Activated CD8-positive, alpha-beta memory T cell treated with anti-CD3 and anti-CD28 coated beads for 24 hours (primary cell): Measurements from ENCODE around the gene IFITM10.

Source experiments
- DNase-seq: peaks from one replicate; pipeline ENCODE4 v3.0.0-alpha.2; 2020

Gene IFITM10

DNA sequence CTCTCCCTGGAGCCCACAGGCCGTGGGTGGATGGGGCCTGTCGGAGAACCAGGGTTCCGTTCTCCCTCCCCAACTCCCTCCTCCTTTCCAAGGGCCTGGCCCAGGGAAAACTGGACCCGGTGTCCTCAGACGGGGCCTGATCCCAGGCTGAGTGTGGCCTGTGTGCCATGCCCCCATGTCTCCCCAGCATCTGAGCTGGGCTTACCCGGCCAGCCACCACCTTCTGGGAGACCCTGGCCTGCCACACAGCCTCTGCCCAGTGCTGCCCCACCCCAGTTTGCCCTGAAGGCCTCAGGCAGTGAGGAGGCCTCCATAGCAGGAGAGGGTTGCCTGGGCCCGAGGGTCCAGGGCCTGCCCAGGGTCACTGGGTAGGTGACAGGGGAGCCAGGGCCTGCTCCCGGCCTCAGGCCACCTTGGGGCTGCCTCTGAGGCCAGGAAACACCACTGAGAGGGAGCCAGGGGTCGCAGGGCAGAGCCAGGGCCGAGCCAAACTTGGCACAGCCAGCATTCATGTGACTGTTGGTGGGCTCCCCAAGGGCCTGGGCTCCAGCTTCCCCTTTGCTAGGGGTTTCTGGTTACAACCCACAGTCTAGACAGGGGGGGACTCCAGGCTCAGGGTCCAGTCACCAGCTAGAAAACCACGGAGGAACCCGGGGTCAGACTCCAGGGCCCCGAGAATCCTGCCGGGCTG lies 590 bp upstream of the IFITM10 start:
- DNase-seq: no peak

GRCh38 chr11:1749395-1750351 lies 722 bp downstream of the IFITM10 start:
- no peak for DNase-seq

DNA sequence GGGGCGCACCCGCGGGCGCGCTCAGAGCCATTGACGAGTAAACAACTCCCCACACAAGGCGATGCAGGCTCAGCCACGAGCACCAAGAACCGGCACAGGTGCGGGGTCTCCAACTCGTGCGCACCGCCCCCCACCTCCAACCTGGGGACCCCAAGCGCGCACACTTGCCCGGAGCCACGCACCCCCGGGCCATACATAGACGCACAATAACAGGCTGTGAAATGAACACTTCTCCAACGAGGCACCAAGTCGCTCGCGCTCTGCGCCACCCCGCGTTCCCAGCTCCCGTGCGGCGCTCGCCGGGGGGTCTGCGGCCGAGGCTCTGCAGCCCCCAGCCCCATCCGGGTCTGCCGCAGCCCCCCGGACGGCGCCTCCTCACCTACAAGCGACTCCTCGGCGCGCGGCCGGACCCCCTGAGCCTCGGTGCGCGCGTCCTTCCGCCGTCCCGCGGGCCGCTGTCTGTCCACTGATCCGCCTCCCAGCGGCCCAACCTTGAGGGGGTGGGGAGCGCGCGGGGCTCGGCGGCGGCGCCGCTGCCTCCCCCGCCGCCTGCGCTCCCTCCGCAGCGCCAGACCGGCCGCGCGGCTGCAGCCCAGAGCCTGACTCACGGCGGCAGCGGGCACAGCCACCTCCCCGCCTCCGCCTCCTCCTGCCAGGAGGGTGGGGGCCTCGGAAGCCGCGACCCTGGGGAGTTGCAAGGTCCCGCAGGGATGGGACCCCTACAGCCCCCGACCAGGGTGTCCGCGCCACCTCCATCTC lies 1.6 kb downstream of the IFITM10 start:
- no peak for DNase-seq

- DNase-seq: no peak
These were observed 2.4 kb downstream of the IFITM10 start for GRCh38 chr11:1747753-1748635.

- DNase-seq: no peak
These were observed 3.2 kb downstream of the IFITM10 start for GRCh38 chr11:1746956-1747752.

GRCh38 chr11:1746511-1746931 lies 3.9 kb downstream of the IFITM10 start:
- no peak for DNase-seq

DNA sequence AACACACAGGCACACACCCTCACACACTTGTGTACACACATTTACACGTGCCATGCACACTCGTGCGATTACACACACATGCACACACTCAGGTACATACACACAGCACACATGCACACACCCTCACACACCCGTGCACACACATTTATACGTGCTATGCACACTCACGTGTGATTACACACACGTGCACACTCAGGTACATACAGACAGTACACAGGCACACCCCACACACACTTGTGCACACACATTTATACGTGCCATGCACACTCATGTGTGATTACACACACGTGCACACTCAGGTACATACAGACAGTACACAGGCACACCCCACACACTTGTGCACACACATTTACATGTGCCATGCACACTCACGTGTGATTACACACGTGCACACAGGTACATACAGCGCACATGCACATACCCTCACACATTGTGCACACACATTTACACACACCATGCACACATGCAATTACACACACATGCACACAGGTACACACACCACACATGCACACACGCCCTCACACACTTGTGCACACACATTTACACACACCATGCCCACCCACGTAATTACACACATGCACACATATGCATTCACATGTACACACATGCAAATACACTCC lies 4.6 kb downstream of the IFITM10 start:
- DNase-seq: no peak

- DNase-seq: no peak
These were observed 5.3 kb downstream of the IFITM10 start for GRCh38 chr11:1744891-1745700.

- peak; percentile 45 for DNase-seq
These were observed 6.1 kb downstream of the IFITM10 start for GRCh38 chr11:1744137-1744886.

GRCh38 chr11:1743585-1744136 lies 6.7 kb downstream of the IFITM10 start:
- no peak for DNase-seq

DNA sequence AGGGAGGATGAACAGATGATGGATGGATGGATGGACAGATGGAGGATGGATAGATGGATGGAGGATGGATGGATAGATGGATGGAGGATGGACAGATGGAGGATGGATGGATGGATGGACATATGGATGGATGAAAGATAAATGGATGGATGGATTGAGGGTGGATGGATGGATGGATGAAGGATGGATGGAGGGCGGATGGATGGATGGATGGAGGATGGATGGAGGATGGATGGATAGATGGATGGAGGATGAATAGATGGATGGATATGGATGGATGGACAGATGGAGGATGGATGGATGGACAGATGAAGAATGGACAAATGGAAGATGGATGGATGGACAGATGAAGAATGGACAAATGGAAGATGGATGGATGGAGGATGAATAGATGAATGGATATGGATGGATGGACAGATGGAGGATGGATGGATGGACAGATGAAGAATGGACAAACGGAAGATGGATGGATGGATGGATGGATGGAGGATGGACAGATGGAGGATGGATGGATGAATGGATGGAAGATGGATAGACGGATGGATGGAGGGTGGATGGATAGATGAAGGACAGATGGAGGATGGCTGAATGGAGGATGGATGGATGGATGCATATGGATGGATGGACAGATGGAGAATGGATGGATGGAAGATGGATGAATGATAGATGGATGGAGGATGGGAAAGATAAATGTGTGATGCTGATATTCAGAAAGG lies 7.4 kb downstream of the IFITM10 start:
- no peak for DNase-seq

DNA sequence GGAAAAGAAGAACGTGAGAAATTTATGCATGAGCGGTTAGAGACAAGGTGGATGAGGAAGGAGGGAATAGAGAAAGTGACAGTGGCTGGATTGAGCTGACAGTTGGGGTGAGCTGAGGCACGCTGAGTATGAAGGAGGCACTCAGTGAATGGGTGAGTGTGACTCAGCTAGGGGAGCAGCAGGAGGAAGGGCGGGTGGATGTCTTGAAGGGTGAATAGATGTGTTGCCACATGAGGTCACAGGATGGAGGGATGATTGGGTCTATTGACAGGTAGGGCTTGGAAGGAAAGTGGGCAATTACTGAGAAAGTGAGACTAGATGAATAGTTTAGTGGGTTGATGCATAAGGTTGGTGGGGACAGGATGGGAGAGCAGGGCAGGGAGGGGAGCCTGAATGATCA lies 8.0 kb downstream of the IFITM10 start:
- DNase-seq: no peak

- DNase-seq: no peak
These were observed 8.7 kb downstream of the IFITM10 start for GRCh38 chr11:1741741-1742140.

DNA sequence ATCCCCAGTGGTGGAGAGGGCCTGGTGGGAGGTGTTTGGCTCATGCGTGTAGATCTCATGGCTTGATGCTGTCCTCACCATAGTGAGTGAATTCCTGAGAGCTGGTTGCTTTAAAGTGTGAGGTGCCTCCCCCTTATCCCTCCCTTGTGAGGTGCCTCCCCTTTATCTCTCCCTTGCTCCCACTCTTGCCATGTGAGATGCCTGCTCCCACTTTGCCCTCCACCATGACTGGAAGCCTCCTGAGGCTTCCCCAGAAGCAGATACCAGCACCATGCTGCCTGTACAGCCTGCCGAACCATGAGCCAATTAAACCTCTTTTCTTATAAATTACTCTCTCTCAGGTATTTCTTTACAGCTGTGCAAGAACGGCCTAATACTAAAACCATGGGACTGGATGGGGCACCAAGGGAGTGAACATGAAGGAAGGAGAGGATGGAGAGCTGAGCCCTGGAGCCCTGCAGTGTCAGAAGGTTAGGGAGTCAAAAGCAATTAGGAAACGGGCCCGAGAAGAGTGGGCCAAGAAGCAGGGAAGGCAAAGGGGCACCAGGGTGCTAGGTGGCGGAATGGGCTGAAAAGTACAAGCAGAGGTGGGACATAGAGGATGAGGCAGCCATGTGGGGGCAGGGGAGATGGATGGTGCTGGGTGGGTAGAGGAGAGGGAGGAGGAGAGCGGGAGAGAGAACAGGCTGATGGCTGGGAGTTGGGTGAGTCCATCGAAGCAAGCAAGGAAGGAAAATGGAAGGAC lies 9.4 kb downstream of the IFITM10 start:
- DNase-seq: no peak

- DNase-seq: no peak
These were observed 10.8 kb downstream of the IFITM10 start for GRCh38 chr11:1739576-1739975.

DNA sequence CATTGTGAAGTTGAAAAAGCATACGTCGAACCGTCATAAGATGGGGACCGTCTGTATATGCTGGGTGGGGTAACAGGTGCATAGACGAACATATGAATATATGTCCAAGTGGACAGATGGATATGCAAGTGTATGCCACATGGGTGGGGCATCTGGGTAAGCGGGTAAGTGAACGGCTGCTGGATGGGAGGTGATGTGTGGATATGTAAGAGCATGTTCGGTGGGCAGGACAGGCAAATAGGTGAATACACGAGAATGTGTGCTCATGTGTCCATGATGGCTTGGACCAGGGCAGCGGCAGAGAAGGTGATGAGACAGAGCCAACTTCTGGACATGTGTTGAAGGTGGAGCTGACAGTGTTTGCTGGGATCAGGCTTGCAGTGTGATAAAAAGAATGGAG lies 12.0 kb downstream of the IFITM10 start:
- DNase-seq: no peak

GRCh38 chr11:1737080-1737757 lies 13.2 kb downstream of the IFITM10 start:
- DNase-seq: no peak
